ENCODE results near the gene BRIX1.
A peak's percentile ranks its signal among the peaks of the same experiment; 100 is the strongest.

The BRIX1 gene, protein sequence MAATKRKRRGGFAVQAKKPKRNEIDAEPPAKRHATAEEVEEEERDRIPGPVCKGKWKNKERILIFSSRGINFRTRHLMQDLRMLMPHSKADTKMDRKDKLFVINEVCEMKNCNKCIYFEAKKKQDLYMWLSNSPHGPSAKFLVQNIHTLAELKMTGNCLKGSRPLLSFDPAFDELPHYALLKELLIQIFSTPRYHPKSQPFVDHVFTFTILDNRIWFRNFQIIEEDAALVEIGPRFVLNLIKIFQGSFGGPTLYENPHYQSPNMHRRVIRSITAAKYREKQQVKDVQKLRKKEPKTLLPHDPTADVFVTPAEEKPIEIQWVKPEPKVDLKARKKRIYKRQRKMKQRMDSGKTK

DNA sequence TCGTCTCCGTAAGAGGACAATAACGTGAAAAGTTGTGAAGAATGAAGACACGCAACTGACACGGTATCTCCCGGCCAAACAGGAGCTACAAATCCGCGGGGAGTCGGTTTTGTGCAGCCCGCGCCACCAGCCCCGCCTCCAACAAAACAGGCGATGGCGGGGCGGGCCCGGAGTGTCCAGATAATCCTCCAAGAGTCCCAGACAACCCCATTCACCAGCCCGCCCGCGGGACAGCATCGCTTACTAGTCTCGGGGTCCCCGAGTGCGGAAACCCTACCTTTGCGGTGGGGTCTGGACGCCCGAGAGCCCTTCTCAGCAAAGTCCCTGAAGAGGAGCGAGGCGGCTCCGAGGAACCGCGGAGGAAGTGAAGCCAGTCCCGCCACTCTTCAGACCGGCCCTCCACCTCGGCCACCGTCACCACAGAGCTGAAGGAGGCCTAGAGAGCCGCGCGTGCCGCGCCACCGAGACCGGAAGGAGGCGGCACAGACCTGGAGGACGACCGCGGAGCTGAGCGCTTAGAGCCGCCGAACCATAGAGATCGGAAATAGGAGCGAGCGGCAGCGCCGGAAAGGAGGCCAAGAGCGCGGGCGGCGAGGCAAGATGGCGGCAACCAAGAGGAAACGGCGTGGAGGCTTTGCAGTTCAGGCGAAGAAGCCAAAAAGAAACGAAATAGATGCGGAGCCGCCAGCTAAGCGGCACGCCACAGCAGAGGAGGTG lies at the start of gene BRIX1, which contains the start of gene RAD1:
BRIX1 (plus strand) TSS at position 573 of the 717 bp plus-strand sequence; CDS start at position 601, 28 bp downstream.
RAD1 (minus strand) TSS at position 366 of the 717 bp plus-strand sequence. CDS start 612 bp downstream, outside the sequence.
- peak; percentile 97 for DNase-seq
- in situ Hi-C loops (cut with MboI; ENCODE audit: low pct_unique_long_range_greater_than_20kb, low sequenced_read_pairs): no loop called here

DNA sequence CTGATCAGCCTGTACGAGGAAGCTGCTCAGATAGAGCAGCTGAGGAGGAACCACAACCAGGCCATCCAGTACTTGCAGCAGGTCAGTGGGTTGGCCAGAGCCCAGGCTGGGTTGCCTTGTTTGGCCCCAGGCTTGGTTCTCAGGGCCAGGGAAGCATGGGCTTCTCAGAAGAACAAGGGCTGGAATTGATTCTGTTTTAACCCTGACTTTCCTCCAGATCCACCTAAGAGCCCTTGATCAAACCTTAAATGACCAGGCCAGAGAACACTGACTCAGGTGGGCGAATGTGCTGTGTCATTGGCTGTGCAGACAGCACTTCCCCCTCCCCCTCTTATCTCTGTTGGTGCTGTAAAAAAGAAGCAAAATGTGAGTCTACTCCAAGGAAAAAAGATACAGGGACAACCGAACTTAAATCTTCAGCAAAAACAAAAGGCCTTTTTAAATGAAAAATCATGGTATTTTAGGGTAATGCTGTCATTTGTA lies 48.5 kb upstream of the BRIX1 start:
- in situ Hi-C loops (cut with MboI; ENCODE audit: low pct_unique_long_range_greater_than_20kb, low sequenced_read_pairs): no loop called here
- peak; percentile 6 for DNase-seq

DNA sequence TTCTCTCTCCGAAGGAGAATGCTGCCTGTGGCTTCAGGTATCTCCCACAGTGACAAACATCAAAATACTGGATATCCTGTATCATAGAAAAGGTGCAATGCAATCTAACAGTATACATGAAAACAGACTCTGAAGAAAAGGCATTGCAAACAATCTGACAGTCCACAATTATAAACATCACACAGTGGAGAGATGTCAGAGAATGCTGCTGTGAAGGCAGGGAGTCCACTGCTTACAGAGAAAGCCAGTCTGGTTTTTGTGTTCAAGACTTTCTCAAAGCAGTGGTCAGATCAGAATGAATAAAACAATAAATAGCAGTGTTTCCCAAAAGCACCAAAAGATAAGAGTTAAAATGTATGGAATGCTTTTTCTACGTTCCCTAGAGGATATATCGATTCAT lies 47.9 kb upstream of the BRIX1 start:
- in situ Hi-C loops (cut with MboI; ENCODE audit: low pct_unique_long_range_greater_than_20kb, low sequenced_read_pairs): no loop called here
- no peak for DNase-seq

DNA sequence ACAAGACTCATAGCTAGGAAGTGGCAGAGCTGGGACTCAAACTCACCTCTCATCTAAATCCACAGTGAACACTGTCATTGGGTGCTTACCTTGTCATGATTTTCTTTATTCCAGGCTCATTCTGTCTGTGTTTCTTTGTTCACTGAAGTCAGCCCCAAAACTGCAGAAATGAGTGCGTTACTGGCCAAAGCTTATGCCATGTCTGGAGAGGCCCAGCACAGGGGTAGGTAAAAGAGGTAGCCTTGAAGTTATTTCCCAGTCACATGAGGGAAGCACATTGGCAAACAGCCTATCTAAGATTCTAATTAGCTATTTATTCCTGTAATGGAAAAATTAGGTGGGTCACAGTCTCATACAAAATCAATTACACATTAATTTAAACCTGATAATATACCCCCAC lies 46.7 kb upstream of the BRIX1 start:
- in situ Hi-C loops (cut with MboI; ENCODE audit: low pct_unique_long_range_greater_than_20kb, low sequenced_read_pairs): no loop called here
- no peak for DNase-seq

DNA sequence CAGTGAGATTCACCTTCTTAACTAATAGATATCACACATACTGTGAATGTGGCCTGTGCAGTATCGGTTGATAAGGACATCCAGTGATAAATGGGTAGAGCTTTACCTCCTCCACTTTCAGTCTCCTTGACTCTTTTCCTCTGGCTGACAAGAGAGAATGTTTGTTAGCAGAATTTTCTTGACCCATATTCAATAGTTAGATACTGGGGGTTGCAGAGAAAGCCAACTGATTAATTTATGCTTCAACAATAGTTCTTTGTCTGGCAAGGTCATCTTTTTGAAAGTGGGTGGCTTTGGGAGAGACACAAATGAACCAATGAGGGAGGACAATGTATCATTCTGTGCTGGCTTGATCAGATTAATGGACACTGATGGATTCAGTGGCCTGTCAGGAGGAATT lies 46.3 kb upstream of the BRIX1 start:
- DNase-seq: no peak
- in situ Hi-C loops (cut with MboI; ENCODE audit: low pct_unique_long_range_greater_than_20kb, low sequenced_read_pairs): no loop called here

DNA sequence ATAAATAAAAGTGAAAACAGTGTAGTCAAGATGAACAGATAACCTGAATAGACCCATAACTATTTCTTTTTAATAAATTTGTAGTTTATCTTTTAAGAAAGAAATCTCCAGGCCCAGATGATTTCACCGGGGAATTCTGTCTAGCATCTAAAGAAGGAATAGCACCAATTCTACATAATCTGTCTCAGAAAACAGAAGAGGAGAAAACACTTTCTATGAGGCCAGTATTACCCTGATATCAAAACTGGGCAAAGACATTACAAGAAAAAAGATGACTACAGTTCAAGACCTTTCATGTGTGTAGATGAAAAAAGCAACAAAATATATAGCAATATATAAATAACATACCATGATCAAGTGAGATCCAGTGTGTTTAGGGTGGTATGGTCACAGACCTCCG lies 45.1 kb upstream of the BRIX1 start:
- in situ Hi-C loops (cut with MboI; ENCODE audit: low pct_unique_long_range_greater_than_20kb, low sequenced_read_pairs): no loop called here
- no peak for DNase-seq

DNA sequence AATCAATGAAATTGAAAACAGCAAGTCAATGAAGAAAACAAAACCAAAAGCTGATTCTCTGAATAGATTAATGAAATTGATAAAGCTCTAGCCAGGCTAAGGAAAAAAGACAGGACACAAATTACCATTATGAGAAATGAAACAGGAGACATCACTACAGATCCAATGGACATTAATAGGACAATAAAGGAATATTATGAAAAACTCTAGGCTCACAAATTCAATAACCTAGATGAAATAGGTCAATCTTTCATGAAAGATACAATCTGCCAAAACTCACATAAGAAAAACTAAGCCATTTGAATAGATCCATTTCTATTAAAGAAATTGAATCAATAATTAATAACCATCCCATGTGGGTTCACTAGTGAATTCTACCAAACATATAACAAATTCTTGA lies 39.2 kb upstream of the BRIX1 start:
- DNase-seq: no peak
- in situ Hi-C loops (cut with MboI; ENCODE audit: low pct_unique_long_range_greater_than_20kb, low sequenced_read_pairs): loop anchor here (25.0 kb wide), 1 partner anchor 389 kb away; no protein-coding TSS in a partner anchor

DNA sequence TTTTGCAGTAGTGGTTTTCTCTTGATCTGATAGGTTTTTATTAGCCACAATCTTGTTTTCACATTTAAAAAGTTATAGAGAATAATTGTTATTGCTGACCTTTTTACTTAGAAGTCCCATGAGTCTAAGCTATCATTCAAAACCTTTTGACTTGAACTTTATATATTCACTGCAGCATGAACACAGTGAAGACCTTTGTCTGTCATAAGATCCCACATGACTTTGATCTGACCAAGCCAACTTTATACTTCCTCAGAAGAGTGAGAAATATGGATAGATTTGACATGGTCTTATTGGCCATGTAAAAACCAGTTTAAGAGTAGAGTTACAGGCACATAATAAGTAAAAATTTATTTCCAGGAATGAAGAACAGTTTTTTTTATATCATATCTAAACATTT lies 34.3 kb upstream of the BRIX1 start:
- no peak for DNase-seq
- in situ Hi-C loops (cut with MboI; ENCODE audit: low pct_unique_long_range_greater_than_20kb, low sequenced_read_pairs): loop anchor here (25.0 kb wide), 1 partner anchor 394 kb away; no protein-coding TSS in a partner anchor

DNA sequence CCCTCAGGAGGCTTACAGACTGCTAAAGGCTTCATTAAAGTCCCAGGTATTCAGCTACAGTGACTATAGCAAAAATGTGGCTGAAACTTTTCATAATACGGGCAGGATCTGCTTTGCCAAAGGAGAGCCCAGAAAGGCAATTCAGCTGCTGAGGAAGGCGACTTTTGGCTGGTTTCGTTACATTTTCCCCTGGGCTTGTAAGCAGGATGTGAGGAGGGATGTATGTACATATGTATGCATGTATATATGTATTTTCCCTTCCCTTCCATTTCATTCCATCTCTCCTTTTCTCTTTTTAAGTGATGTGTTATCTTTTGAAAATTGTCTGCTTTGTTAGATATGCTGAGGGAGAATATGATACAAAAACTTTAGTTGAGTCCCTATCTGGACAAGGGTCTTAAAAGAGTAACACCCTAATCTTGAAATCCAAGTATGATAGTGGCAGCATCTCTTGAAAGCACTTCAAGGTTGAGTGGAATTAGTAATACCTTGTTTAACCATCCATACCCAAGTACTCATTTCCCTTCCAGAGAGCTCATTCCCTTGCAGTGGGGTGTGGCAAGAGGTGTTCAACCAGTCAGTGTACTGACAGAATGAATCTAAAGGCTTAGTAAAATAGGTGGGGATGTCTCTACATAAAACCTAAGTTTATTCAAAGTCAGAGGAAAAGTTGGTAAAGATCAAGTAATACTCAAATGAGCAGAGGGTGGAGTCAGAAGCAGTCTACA lies 29.0 kb upstream of the BRIX1 start:
- DNase-seq: no peak
- in situ Hi-C loops (cut with MboI; ENCODE audit: low pct_unique_long_range_greater_than_20kb, low sequenced_read_pairs): loop anchor here (25.0 kb wide), 1 partner anchor 399 kb away; no protein-coding TSS in a partner anchor

DNA sequence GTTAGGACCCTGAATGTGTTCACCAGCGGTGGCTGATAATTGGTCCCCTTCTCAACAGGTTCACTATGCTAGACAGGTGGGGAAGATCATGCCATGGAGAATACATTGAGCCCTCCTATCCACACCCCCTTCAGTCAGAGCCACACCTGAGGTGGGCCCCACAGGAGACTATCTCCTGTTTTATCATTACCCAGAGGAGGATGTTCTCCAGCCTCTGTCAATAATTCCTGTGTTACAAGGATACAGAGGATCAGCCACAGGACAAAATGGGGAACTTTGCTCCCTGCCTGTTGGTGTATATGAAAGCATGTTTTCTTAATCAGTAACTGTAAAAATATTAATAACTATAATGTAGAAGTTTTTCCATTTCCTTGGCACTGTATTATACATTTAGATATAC lies 26.1 kb upstream of the BRIX1 start:
- in situ Hi-C loops (cut with MboI; ENCODE audit: low pct_unique_long_range_greater_than_20kb, low sequenced_read_pairs): loop anchor here (25.0 kb wide), 1 partner anchor 402 kb away; no protein-coding TSS in a partner anchor
- DNase-seq: no peak

DNA sequence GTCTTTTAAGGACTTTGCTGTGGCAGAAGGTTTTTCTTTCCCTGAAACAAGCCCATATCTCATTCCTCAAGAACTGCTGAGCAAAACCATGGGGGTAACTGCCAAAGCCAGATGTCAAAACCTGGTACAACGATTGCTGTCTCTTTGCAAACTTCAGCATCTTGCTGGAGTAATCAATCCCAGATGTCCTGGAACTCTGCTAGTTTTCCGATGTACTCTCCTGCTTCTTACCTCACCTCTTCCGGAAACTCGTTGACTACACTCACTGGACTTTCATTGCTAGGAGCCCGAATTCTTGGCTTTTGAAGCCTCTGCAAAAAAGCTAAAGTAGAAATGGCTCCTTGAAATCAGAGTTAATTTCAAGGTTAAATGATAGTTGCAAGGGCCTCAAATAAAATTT lies 23.5 kb upstream of the BRIX1 start:
- DNase-seq: no peak

DNA sequence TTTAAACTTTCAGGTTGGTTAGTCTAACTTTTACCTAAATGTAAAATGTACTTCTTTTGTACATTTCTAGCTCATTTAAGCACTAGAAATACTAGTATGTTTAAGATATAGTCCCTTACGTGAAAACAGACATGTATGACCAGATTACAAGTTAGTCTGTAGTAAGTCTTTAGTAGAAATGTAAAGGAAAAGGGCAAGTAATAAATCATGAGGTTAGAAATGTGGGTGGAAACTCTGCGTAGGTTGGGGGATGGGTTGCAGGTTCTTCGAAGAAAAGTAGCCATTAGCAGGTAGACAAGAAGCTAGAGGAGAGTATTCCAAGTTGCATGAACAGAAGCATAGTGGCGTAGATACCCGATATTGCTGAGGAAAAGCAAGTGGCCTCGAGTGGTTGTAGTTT lies 23.1 kb upstream of the BRIX1 start:
- no peak for DNase-seq
- in situ Hi-C loops (cut with MboI; ENCODE audit: low pct_unique_long_range_greater_than_20kb, low sequenced_read_pairs): loop anchor here (25.0 kb wide), 1 partner anchor 405 kb away; no protein-coding TSS in a partner anchor

More for the DNA sequence above, 23.5 kb upstream of the BRIX1 start:
- in situ Hi-C loops (cut with MboI; ENCODE audit: low pct_unique_long_range_greater_than_20kb, low sequenced_read_pairs): loop anchor here (25.0 kb wide), 1 partner anchor 405 kb away; no protein-coding TSS in a partner anchor

DNA sequence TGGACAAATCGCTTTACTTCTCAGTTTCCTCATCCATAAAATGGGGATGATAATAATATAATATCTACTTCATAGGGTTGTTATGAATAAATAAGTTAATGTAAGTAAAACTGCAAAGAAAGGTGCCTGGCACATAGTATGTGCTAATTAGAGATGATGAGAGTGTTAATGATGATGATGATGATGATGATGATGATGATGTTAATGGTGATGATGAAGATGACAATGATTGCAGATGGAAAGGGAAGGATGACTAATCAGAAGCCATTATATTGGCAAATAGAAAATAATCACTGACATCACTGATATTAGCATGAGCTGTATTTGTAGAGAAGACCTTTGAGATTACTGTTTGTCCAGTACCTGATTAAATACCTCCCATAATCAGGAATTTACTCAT lies 20.8 kb upstream of the BRIX1 start:
- in situ Hi-C loops (cut with MboI; ENCODE audit: low pct_unique_long_range_greater_than_20kb, low sequenced_read_pairs): loop anchor here (25.0 kb wide), 1 partner anchor 407 kb away; no protein-coding TSS in a partner anchor
- DNase-seq: no peak

DNA sequence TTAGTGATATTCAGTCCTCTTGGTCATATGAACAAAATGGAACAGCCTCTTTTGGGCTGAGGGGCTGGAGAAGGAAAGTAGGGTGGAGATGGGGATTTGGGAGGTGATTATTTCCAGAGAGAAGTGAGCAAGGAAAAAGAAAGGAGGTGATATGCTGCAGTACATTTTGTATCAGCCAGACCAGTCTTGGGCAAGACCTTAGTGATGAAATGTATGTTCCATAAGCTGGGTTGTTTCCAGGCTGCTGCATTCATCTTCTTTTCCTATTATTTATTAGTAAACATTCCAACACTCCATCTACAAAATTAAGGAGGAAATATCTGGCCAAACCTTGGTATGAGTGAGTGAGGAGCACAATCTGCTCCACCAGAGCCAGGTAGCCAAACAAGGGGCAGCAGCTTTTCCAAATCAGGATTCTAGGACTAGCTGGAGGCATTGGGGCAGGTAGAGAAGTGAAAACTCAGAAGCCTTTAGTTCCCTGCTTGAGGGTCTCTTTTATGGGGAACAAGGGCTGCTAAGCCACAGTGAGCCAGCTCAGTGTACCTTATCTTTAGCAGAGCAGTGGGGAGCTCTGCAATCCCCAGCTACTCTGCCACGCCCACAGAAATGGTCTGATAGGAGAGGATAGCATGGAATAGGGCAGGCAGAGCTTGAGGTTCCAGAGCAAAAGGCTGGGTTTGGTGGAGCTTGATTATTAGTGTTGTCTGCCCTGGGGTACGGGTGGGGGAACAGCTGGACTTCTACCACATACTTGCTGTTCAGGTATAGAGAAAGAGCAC lies 19.7 kb upstream of the BRIX1 start:
- no peak for DNase-seq
- in situ Hi-C loops (cut with MboI; ENCODE audit: low pct_unique_long_range_greater_than_20kb, low sequenced_read_pairs): loop anchor here (25.0 kb wide), 1 partner anchor 409 kb away; no protein-coding TSS in a partner anchor

DNA sequence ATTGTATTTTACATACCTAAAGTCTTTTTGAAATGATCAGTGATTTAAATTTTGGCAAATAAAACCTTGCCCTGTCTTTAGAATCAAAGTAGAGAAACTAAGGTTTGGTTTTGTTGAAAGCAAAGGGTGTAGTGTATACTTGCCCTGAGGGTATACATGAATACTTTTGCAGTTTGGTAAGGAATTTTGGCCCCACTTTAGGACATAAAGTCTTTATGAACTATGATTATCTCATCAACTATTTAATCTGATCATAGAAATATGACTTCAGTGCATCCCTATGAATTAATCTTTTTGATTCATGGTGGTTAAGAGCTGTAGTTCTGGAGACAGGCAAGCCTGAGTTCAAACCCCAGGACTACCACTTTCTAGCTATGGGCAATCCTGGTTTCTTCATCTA lies 17.9 kb upstream of the BRIX1 start:
- DNase-seq: no peak
- in situ Hi-C loops (cut with MboI; ENCODE audit: low pct_unique_long_range_greater_than_20kb, low sequenced_read_pairs): loop anchor here (25.0 kb wide), 1 partner anchor 410 kb away; no protein-coding TSS in a partner anchor

DNA sequence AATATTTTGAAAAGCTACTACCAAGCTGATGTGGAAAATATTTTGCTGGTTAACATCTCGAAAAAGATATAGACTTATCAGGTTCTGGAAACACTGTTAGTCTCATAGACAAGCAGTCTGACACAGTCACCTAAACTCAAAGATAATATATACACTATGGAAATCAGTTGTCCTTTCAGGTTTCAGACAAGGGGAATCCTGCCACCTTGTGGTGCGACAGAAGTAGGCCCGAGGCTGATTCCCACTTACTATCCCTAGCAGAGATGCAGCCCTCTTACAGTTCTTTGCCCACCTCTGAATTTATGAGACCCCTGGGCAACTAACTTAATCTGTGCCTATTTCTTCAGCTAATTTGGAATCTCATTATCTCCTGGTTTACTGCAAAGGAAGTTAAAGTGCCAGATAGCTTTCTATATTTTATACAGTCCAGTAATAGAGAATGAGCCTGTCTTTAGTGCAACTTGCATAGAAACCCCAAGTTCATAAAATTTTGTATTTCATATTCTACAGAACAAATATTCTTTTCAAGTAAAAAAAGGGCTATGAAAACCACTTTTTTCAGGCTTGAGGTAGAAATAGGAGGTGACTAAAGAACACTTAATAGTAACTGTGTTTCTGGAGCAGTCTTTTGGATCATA lies 17.1 kb upstream of the BRIX1 start:
- in situ Hi-C loops (cut with MboI; ENCODE audit: low pct_unique_long_range_greater_than_20kb, low sequenced_read_pairs): loop anchor here (25.0 kb wide), 1 partner anchor 411 kb away; no protein-coding TSS in a partner anchor
- DNase-seq: peak; percentile 74

DNA sequence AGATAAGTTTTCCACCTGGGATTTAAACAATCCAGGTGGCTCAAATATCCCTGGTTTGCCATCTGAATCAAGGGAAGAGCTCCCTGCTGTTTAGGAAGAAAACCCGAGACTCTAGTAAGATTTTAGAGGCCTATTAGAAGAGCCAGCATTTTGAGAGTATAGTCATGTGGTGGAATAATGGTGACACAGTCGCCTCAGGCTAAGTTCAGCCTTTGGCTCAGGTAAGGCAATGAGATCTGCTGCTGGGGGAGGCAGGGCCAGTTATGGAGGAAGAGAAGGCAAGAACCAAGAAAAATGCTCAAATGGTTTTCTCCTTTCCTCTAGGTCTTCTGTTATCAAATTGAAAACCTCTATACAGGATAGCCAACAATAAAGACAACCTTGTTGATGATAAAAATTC lies 16.4 kb upstream of the BRIX1 start:
- DNase-seq: no peak
- in situ Hi-C loops (cut with MboI; ENCODE audit: low pct_unique_long_range_greater_than_20kb, low sequenced_read_pairs): loop anchor here (25.0 kb wide), 1 partner anchor 412 kb away; no protein-coding TSS in a partner anchor

DNA sequence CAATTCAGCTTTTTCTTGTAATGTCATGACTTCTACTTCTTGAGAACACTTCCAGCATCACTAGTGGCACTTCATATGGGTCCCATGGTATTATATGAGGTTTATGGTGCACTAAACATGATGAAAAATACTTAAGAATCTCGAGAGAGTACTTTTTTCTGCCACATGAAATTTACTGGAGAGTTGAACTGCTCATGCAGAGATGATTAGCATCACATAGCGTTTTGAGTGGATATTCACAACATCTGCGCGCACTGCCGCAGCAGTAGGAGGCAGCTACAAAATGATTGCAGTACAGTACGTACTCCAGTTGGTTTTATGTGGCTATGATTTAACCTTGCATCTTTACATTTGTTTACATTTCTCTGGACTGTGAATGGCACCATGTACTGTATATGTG lies 14.9 kb upstream of the BRIX1 start:
- in situ Hi-C loops (cut with MboI; ENCODE audit: low pct_unique_long_range_greater_than_20kb, low sequenced_read_pairs): no loop called here

More for the DNA sequence above, 14.9 kb upstream of the BRIX1 start:
- no peak for DNase-seq
